ENCODE results near the gene RECQL5.

Gene RECQL5

DNA sequence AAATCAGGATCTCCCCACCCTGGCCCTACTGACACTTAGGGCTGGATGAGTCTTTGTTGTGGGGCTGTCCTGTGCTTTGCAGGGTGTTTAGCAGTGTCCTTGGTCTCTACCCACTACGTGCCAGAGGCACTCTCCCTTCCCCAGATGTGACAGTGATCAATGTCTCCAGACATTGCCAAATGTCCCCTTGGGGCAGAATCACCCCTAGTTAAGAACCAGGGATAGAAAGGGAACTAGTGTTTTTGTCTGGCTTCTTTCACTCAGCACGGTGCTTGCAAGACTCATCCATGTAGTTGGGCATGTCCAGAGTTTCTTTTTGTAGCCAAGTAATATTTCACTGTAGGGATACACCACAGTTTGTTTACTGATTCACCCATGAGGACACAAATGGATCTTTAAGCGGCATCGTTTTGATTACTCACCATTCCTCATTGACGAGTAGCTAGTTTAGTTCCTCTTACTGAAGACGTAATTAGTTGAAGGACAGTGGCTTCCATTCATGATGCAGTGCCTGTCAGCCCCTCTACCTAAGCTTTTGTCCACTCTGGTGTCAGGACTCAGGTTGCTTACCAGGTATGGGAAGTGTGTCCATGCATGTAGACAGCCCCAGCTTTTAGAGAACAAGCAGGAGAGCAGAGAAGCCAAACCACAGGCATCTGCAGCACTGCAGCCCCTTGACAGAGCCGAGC is 28.3 kb upstream of the RECQL5 start:
- no peaks in the 10 kb centered on the region; the same call in 1 of the 2 replicates for H3K4me1 ChIP-seq (ENCODE audit: control insufficient read depth, insufficient read depth, low read length)
- peaks cover 20 to 90% of the 10 kb centered on the region in 2 experiments; a peak in 2 of 3 replicates for H3K36me3 ChIP-seq (ENCODE audit: control insufficient read depth in 2 of 2, insufficient read depth in 1 of 2, low read length in 2 of 2)
- TF ChIP-seq ZBTB20 (tag by site-specific recombination; IDR thresholded peaks at IDR 0.05): no peak
- CTCF ChIA-PET: interaction anchor here (0.6 to 6.6 kb wide), 4 partner anchors 42 to 62 kb away, joined by 3 to 48 read pairs (median 4); partner anchors contain the start of gene SMIM5
- H3K27ac ChIP-seq (ENCODE audit: extremely low read depth, low read depth, low read length): no peak overlapping the region
- POLR2A ChIA-PET: no interaction called here
- no peaks in the 10 kb centered on the region for H3K9me3 ChIP-seq (ENCODE audit: control insufficient read depth, insufficient read depth, low read depth, low read length)
- H3K4me3 ChIP-seq (ENCODE audit: low read depth, low read length): no peak overlapping the region

- H3K4me1 ChIP-seq (ENCODE audit: control insufficient read depth, insufficient read depth, low read length): no peaks in the 10 kb centered on the region; the same call in 1 of the 2 replicates
- CTCF ChIA-PET: interaction anchor here (1.0 to 6.6 kb wide), 3 partner anchors 54 to 62 kb away, joined by 3 to 48 read pairs (median 5); partner anchors contain the start of gene SMIM5
- H3K27ac ChIP-seq (ENCODE audit: extremely low read depth, low read depth, low read length): no peak overlapping the region
- peaks cover 21 to 88% of the 10 kb centered on the region in 2 experiments; a peak in 2 of 3 replicates for H3K36me3 ChIP-seq (ENCODE audit: control insufficient read depth in 2 of 2, insufficient read depth in 1 of 2, low read length in 2 of 2)
- POLR2A ChIA-PET: no interaction called here
- no peaks in the 10 kb centered on the region for H3K9me3 ChIP-seq (ENCODE audit: control insufficient read depth, insufficient read depth, low read depth, low read length)
- no peak overlapping the region for H3K4me3 ChIP-seq (ENCODE audit: low read depth, low read length)
- no peak for TF ChIP-seq ZNF776 (tag by site-specific recombination; IDR thresholded peaks at IDR 0.05; ENCODE audit: borderline replicate concordance)
- no peak for TF ChIP-seq TRIM28 (IDR thresholded peaks at IDR 0.05; ENCODE audit: borderline replicate concordance, low read length)
- TF ChIP-seq ZNF624 (tag by site-specific recombination; IDR thresholded peaks at IDR 0.05): no peak
- no peak for TF ChIP-seq ZNF366 (tag by site-specific recombination; conservative IDR thresholded peaks at IDR 0.05)
- TF ChIP-seq WT1 (tag by site-specific recombination; IDR thresholded peaks at IDR 0.05): no peak
- no peak for TF ChIP-seq ZFP69B (tag by site-specific recombination; IDR thresholded peaks at IDR 0.05)
- TF ChIP-seq ZNF654 (tag by site-specific recombination; IDR thresholded peaks at IDR 0.05; ENCODE audit: low read depth): no peak
- no peak for TF ChIP-seq ZNF704 (tag by site-specific recombination; IDR thresholded peaks at IDR 0.05)
- no peak for TF ChIP-seq ZNF37A (tag by site-specific recombination; IDR thresholded peaks at IDR 0.05)
- no peak for TF ChIP-seq ZNF114 (tag by site-specific recombination; IDR thresholded peaks at IDR 0.05)
These were observed 27.6 kb upstream of the RECQL5 start for GRCh38 chr17:75694536-75694935.

- POLR2A ChIA-PET: no interaction called here
- peaks cover 14 to 85% of the 10 kb centered on the region in 2 experiments; a peak in 2 of 3 replicates for H3K36me3 ChIP-seq (ENCODE audit: control insufficient read depth in 2 of 2, insufficient read depth in 1 of 2, low read length in 2 of 2)
- H3K4me3 ChIP-seq (ENCODE audit: low read depth, low read length): no peak overlapping the region
- TF ChIP-seq ZNF48 (tag by site-specific recombination; IDR thresholded peaks at IDR 0.05) (no peak), MYNN (tag by site-specific recombination; IDR thresholded peaks at IDR 0.05; ENCODE audit: borderline replicate concordance) (no peak), ZNF248 (tag by site-specific recombination; IDR thresholded peaks at IDR 0.05) (no peak), ZNF670 (tag by site-specific recombination; IDR thresholded peaks at IDR 0.05; ENCODE audit: low read depth) (no peak), ZNF211 (tag by site-specific recombination; IDR thresholded peaks at IDR 0.05; ENCODE audit: low read depth) (no peak), KLF1 (tag by site-specific recombination; IDR thresholded peaks at IDR 0.05) (no peak), ZNF391 (tag by site-specific recombination; IDR thresholded peaks at IDR 0.05; ENCODE audit: borderline replicate concordance, low read depth) (no peak), ZNF701 (tag by site-specific recombination; IDR thresholded peaks at IDR 0.05) (no peak), ZSCAN30 (tag by site-specific recombination; IDR thresholded peaks at IDR 0.05) (no peak)
- TF ChIP-seq, protein P1, sequence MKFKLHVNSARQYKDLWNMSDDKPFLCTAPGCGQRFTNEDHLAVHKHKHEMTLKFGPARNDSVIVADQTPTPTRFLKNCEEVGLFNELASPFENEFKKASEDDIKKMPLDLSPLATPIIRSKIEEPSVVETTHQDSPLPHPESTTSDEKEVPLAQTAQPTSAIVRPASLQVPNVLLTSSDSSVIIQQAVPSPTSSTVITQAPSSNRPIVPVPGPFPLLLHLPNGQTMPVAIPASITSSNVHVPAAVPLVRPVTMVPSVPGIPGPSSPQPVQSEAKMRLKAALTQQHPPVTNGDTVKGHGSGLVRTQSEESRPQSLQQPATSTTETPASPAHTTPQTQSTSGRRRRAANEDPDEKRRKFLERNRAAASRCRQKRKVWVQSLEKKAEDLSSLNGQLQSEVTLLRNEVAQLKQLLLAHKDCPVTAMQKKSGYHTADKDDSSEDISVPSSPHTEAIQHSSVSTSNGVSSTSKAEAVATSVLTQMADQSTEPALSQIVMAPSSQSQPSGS (tag by site-specific recombination; IDR thresholded peaks at IDR 0.05; ENCODE audit: low read depth): no peak
- TF ChIP-seq, protein P2, sequence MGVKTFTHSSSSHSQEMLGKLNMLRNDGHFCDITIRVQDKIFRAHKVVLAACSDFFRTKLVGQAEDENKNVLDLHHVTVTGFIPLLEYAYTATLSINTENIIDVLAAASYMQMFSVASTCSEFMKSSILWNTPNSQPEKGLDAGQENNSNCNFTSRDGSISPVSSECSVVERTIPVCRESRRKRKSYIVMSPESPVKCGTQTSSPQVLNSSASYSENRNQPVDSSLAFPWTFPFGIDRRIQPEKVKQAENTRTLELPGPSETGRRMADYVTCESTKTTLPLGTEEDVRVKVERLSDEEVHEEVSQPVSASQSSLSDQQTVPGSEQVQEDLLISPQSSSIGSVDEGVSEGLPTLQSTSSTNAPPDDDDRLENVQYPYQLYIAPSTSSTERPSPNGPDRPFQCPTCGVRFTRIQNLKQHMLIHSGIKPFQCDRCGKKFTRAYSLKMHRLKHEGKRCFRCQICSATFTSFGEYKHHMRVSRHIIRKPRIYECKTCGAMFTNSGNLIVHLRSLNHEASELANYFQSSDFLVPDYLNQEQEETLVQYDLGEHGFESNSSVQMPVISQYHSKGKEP (tag by site-specific recombination; IDR thresholded peaks at IDR 0.05): no peak
- TF ChIP-seq, protein P3, sequence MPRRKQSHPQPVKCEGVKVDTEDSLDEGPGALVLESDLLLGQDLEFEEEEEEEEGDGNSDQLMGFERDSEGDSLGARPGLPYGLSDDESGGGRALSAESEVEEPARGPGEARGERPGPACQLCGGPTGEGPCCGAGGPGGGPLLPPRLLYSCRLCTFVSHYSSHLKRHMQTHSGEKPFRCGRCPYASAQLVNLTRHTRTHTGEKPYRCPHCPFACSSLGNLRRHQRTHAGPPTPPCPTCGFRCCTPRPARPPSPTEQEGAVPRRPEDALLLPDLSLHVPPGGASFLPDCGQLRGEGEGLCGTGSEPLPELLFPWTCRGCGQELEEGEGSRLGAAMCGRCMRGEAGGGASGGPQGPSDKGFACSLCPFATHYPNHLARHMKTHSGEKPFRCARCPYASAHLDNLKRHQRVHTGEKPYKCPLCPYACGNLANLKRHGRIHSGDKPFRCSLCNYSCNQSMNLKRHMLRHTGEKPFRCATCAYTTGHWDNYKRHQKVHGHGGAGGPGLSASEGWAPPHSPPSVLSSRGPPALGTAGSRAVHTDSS (tag by site-specific recombination; IDR thresholded peaks at IDR 0.05): no peak
These were observed 26.8 kb upstream of the RECQL5 start for GRCh38 chr17:75693500-75694481.

More at GRCh38 chr17:75693500-75694481, 26.8 kb upstream of the RECQL5 start:
- CTCF ChIA-PET: interaction anchor here (1.0 to 6.6 kb wide), 4 partner anchors 41 to 61 kb away, joined by 3 to 48 read pairs (median 4); partner anchors contain the start of gene SMIM5
- H3K4me1 ChIP-seq (ENCODE audit: control insufficient read depth, insufficient read depth, low read length): no peaks in the 10 kb centered on the region; the same call in 1 of the 2 replicates
- H3K9me3 ChIP-seq (ENCODE audit: control insufficient read depth, insufficient read depth, low read depth, low read length): no peaks in the 10 kb centered on the region
- no peak overlapping the region for H3K27ac ChIP-seq (ENCODE audit: extremely low read depth, low read depth, low read length)
